HCT116 (cell line): ENCODE results near the gene TXLNA.

ENCODE experiments used
- CTCF ChIP-seq, 3 experiments: fragments of 200-600 bp in 1 of 3; sonication (generic) in 1 of 3; IDR thresholded peaks in 2 of 3; conservative IDR thresholded peaks in 1 of 3; 2 replicates each; pipeline ENCODE4 v1.5.1; 2012 to 2017; ENCODE audit warnings: low read depth in 2 of 3, low read length in 2 of 3, antibody characterized with exemption in 1 of 3, borderline replicate concordance in 1 of 3, control low read depth in 1 of 3, mild to moderate bottlenecking in 1 of 3, mixed read lengths in 1 of 3, mixed run types in 1 of 3, moderate library complexity in 1 of 3; ENCODE audit not compliant: insufficient read depth in 1 of 3
- EZH2 ChIP-seq: fragments of 200-600 bp; sonication (generic); IDR thresholded peaks from 2 replicates; pipeline ENCODE4 v1.6.1; 2017; ENCODE audit warnings: antibody characterized with exemption, mixed run types
- YY1 ChIP-seq: IDR thresholded peaks from 2 replicates; pipeline ENCODE4 v1.6.1; 2011; ENCODE audit warnings: low read length, low read depth, moderate library complexity, mild to moderate bottlenecking; ENCODE audit not compliant: insufficient replicate concordance; ENCODE audit errors: extremely low read depth

DNA sequence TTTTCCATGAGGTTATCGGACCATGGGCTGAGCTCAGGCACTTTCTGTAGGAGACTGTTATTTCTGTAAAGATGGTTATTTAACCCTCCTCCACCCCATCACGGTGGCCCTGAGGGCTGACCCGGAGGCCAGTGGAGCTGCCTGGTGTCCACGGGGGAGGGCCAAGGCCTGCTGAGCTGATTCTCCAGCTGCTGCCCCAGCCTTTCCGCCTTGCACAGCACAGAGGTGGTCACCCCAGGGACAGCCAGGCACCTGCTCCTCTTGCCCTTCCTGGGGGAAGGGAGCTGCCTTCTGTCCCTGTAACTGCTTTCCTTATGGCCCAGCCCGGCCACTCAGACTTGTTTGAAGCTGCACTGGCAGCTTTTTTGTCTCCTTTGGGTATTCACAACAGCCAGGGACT lies 18.4 kb downstream of the TXLNA start:
- TF ChIP-seq CTCF (IDR thresholded peaks at IDR 0.05 in 2 of 3, conservative IDR thresholded peaks at IDR 0.05 in 1 of 3; ENCODE audit: borderline replicate concordance in 1 of 3, insufficient read depth in 1 of 3, low read depth in 2 of 3, low read length in 2 of 3) (no peak), EZH2 (no peak), YY1 (no peak)
